ENCODE data around the gene LRRC28.
"Not testable (repeated sequence)": the region's sequence is repeated elsewhere in the genome, so short reads cannot be mapped to it uniquely, and the experiment has no call there.

Gene LRRC28

DNA sequence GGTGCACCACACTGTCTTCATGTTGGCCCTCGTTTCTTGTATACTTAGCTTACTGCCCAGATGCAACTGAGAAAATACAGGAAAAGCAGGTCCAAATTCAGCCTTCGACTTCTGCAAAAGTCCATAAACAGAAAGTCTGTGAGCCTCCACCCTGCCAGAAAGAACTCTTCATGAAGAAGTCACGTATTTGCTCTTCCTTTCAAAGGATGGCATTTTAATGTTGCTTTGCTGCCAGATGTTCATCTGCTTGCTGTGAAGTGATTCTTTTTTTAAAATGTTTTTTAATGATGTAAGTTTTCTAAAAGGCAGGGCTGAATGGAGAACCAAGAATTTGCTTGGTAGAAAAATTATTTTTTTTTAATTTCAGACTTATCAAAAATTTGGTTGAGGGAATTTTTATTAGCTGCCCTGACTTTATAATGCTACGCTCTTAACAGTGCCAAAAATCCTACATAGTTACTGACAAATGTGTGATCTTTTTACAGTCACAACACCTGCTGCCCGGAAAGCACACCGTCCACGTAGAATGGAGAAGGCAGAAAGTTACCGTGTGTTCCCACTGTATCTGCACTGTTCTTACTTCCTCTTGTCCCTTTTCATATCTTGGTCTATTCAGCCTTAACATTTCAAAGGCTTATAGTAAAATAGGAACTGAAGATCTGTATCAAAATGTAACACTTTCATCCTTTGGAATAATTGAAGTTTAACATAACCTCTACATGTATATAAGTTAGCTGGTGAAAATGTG is 136.3 kb downstream of the LRRC28 start:
- peaks cover 5% of the 10 kb centered on the region for H3K27me3 Mint-ChIP-seq
- H3K4me1 Mint-ChIP-seq (ENCODE audit: low read depth) = no peaks in the 10 kb centered on the region
- peaks cover 15% of the 10 kb centered on the region for H3K36me3 Mint-ChIP-seq (ENCODE audit: low read depth)
- H3K9me3 Mint-ChIP-seq = peaks cover 12% of the 10 kb centered on the region
- H3K4me3 Mint-ChIP-seq = no peak overlapping the region
- no peak overlapping the region for H3K27ac Mint-ChIP-seq
- intact Hi-C loops (cut with micrococcal nuclease) = no loop called here

DNA sequence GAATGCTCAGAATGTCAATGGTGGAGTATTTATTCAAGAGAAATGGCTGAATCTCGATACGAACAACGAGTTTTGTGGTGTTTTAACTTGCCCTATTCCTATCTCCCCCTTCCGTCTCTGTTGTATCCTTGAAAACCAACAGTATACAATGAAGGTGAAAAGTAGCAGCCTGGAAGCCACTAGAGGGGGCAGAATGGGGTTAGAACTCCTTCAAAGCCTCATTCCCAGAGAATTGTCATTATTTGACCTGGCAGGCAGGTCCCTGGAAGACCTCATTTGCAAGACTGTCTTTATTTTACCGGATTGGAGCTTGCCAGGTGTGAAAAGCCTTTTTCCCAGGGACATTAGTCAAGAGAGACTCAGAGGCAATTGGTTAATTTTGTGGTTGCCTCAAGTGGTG is 139.4 kb downstream of the LRRC28 start:
- H3K27me3 Mint-ChIP-seq = peaks cover 14% of the 10 kb centered on the region
- no peak overlapping the region for H3K27ac Mint-ChIP-seq
- no peaks in the 10 kb centered on the region for H3K4me1 Mint-ChIP-seq (ENCODE audit: low read depth)
- intact Hi-C loops (cut with micrococcal nuclease) = no loop called here
- peaks cover 13% of the 10 kb centered on the region for H3K9me3 Mint-ChIP-seq
- no peak overlapping the region for H3K4me3 Mint-ChIP-seq
- peaks cover 7% of the 10 kb centered on the region for H3K36me3 Mint-ChIP-seq (ENCODE audit: low read depth)

DNA sequence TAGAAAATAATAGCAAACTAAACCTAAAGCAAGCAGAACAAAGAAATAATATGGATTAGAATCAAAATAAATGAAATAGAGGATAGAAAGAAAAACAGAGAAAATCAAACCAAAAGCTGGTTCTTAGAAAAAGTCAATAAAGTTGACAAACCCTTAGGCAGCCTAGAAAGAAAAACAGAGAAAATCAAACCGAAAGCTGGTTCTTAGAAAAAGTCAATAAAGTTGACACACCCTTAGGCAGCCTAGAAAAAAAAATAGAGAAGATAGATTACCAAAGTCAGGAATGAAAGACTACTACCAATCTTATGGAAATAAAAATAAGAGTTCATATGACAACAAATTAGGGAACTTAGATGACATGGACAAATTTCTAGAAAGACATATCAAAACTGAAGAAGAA is 142.4 kb downstream of the LRRC28 start:
- Mint-ChIP-seq H3K4me3 (no peak overlapping the region), H3K36me3 (ENCODE audit: low read depth) (no peaks in the 10 kb centered on the region), H3K9me3 (peaks cover 13% of the 10 kb centered on the region), H3K27me3 (peaks cover 16% of the 10 kb centered on the region), H3K4me1 (ENCODE audit: low read depth) (no peaks in the 10 kb centered on the region), H3K27ac (no peak overlapping the region)
- intact Hi-C loops (cut with micrococcal nuclease) = no loop called here

DNA sequence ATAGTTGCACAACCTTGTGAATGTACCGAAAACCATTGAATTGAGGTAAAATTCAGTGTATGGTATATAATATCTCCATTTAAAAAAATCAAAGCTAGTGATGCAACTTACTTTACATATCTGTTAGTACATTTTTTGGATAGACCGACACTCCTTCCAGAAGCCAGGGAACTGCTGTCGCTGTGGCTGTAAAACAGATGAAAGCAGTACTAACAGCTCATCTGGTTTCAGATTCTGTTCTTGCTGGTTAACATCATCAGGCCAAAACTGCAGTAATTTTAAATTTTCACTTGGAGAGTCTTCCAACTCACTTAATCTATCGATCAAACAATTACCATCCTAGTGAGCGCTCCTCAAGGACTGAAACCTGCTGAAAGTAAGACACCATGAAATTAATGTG is 145.1 kb downstream of the LRRC28 start:
- no peak overlapping the region for H3K4me3 Mint-ChIP-seq
- no peaks in the 10 kb centered on the region for H3K36me3 Mint-ChIP-seq (ENCODE audit: low read depth)
- peaks cover 16% of the 10 kb centered on the region for H3K27me3 Mint-ChIP-seq
- peaks cover 13% of the 10 kb centered on the region for H3K9me3 Mint-ChIP-seq
- intact Hi-C loops (cut with micrococcal nuclease) = no loop called here
- peaks cover 5% of the 10 kb centered on the region for H3K4me1 Mint-ChIP-seq (ENCODE audit: low read depth)
- no peak overlapping the region for H3K27ac Mint-ChIP-seq

DNA sequence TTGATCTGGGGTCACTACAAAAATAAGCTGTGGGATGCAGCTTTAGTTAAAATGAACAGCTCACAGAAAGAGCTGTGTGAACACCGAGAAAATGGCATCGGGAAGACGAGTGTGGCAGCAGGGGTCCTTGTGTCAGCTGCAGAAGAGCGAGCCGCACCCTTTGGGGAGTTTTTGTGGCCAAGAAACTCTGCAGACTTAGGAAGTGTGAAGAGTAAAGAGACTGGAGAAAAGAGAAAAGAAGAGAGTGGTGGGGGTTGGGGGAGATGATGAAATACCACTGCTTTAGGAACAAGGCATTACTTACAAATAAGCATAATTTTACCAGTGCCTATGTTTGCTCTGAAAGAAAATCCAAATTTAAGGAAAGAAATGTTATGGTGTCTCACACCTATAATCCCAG is 147.8 kb downstream of the LRRC28 start:
- H3K4me1 Mint-ChIP-seq (ENCODE audit: low read depth) = peaks cover 22% of the 10 kb centered on the region

DNA sequence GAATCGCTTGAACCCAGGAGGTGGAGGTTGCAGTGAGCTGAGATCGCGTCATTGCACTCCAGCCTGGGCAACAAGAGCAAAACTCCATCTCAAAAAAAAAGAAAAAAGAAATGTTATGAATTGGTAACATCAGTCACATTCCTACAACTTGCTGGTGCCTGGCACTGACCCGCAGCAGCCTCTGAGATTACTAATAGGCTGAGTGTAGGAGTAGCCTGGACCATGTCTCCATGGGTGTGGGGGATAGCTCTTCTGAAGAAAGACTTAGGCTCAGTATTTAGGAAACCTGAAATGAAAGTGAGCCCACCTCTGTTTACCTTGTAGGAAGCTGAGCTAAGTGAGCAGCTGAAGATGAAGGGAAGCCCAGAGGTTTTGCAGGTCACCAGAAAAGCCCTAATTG is 148.3 kb downstream of the LRRC28 start:
- Mint-ChIP-seq H3K27me3 (peaks cover 2% of the 10 kb centered on the region), H3K4me3 (no peak overlapping the region), H3K27ac (no peak overlapping the region), H3K4me1 (ENCODE audit: low read depth) (peaks cover 23% of the 10 kb centered on the region), H3K9me3 (no peaks in the 10 kb centered on the region), H3K36me3 (ENCODE audit: low read depth) (no peaks in the 10 kb centered on the region)
- intact Hi-C loops (cut with micrococcal nuclease) = no loop called here

More for the DNA sequence above, 147.8 kb downstream of the LRRC28 start:
- Mint-ChIP-seq H3K4me3 (no peak overlapping the region), H3K9me3 (no peaks in the 10 kb centered on the region), H3K36me3 (ENCODE audit: low read depth) (no peaks in the 10 kb centered on the region), H3K27me3 (peaks cover 5% of the 10 kb centered on the region), H3K27ac (no peak overlapping the region)
- intact Hi-C loops (cut with micrococcal nuclease) = no loop called here

DNA sequence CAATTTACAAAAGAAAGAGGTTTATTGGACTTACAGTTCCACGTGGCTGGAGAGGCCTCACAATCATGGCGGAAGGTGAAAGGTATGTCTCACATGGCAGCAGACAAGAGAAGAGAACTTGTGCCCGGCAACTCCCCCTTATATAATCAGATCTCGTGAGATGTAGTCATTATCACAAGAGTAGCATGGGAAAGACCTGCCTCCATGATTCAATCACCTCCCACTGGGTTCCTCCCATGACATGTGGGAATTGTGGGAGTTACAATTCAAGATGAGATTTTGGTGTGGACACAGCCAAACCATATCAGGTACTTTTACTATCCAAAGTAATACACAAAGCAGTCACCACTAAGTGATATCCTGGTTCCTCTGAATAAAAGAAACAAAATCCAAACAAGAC is 149.9 kb downstream of the LRRC28 start:
- H3K36me3 Mint-ChIP-seq (ENCODE audit: low read depth); intact Hi-C loops (cut with micrococcal nuclease): not testable (repeated sequence)
- H3K4me1 Mint-ChIP-seq (ENCODE audit: low read depth) = peaks cover 23% of the 10 kb centered on the region

DNA sequence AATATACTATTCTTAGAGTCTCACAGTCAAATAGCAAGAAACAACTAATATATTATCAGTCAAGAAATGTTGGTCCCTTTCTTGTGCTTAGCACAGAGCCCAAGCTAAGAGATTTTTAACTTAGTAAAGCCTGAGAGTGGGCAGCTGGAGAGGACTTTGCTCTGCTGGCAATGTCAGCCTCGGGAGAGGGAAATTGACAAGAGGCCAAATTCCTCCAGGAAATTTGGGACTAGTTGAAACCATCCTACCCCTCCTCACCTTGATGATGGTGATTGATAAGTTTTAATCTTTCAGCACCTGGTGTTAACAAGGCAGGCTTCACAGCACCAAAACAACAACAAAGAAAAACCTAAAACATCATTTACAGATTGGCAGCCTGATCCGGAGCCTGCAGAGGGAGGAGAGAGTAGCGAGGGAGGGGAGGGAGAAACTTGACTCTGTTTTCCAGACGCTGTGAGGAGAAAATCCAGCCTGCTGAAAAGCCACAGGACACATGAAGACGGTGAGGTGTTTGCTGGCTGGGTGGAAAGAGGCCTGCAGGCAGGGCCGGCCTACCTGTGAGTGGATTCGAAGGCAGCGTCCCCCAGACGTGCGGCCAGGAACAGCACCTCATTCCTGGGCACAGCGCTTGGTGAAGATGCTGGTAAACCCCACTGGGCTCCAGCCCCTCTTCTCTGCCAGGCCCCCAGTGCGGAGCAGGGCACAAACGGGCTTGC is 150.9 kb downstream of the LRRC28 start:
- H3K4me3 Mint-ChIP-seq = no peak overlapping the region
- H3K9me3 Mint-ChIP-seq = no peaks in the 10 kb centered on the region
- peaks cover 3% of the 10 kb centered on the region for H3K27me3 Mint-ChIP-seq
- no peak overlapping the region for H3K27ac Mint-ChIP-seq
- H3K4me1 Mint-ChIP-seq (ENCODE audit: low read depth) = peaks cover 23% of the 10 kb centered on the region
- intact Hi-C loops (cut with micrococcal nuclease) = no loop called here
- no peaks in the 10 kb centered on the region for H3K36me3 Mint-ChIP-seq (ENCODE audit: low read depth)

More for the DNA sequence above, 149.9 kb downstream of the LRRC28 start:
- H3K9me3 Mint-ChIP-seq, H3K27me3 Mint-ChIP-seq, H3K4me3 Mint-ChIP-seq: not testable (repeated sequence)
- H3K27ac Mint-ChIP-seq = peak overlapping the region; percentile 23

DNA sequence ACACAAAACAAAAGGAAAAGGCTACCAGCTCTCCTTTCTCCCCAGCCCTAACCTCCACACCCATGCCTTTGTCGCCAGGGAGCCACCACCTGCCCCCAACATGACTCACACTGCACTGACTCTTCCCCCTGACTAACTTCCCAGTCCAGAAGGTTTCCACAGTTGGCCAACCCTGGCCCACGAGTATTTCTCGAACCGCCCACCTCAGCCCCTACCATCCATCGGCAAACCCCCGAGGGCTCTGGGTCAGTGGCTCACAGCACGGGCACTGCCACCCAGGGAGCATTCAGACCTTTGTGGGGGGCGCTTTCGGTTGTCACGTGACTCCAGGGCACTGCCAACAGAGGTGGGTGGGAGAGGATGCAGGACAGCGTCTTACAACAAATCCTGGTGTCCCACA is 152.3 kb downstream of the LRRC28 start:
- H3K9me3 Mint-ChIP-seq = no peaks in the 10 kb centered on the region
- H3K4me1 Mint-ChIP-seq (ENCODE audit: low read depth) = peaks cover 23% of the 10 kb centered on the region
- intact Hi-C loops (cut with micrococcal nuclease) = no loop called here
- peaks cover 3% of the 10 kb centered on the region for H3K27me3 Mint-ChIP-seq
- H3K27ac Mint-ChIP-seq = peak overlapping the region; percentile 2
- no peaks in the 10 kb centered on the region for H3K36me3 Mint-ChIP-seq (ENCODE audit: low read depth)
- H3K4me3 Mint-ChIP-seq = no peak overlapping the region

DNA sequence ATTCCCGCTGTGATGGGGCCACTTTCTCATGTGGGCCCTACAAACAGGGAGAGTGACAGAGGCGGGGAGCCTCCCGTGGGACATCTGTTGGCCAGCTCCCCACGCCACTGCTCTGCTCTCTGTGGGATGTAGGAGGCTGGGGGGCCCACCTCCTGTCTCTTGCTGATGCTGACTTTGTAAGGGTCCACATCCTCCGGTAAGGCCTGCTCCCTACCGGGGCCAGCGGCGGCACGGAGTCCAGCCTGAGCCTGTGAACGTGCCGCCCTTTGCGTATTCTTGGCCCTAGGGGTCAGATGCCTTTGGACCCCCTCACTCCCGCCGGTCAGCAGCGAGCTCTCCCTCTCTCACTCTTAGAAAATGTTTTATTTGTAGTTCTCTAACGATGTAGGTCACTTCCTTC is 153.2 kb downstream of the LRRC28 start:
- H3K4me1 Mint-ChIP-seq (ENCODE audit: low read depth) = peaks cover 18% of the 10 kb centered on the region
- intact Hi-C loops (cut with micrococcal nuclease) = no loop called here
- no peak overlapping the region for H3K4me3 Mint-ChIP-seq
- no peak overlapping the region for H3K27ac Mint-ChIP-seq
- H3K27me3 Mint-ChIP-seq = peaks cover 3% of the 10 kb centered on the region
- H3K36me3 Mint-ChIP-seq (ENCODE audit: low read depth) = no peaks in the 10 kb centered on the region
- no peaks in the 10 kb centered on the region for H3K9me3 Mint-ChIP-seq

DNA sequence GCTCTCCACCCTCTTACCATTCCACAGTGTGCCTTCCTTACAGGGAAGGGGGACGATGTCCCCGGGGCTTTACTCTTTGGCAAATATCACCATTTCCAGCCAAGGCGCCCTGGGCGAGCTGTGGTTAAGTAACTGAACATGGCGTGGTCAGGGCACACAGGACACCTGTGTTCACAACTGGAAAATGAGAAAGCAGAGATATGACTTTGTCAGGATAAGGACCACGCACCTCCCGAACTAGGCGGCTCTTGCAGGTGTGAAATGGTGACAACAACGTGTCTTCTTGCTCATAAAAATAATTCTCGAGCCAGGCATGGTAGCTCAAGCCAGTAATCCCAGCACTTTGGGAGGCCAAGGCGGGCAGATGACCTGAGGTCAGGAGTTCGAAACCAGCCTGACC is 154.8 kb downstream of the LRRC28 start:
- peaks cover 21% of the 10 kb centered on the region for H3K4me1 Mint-ChIP-seq (ENCODE audit: low read depth)
- no peaks in the 10 kb centered on the region for H3K36me3 Mint-ChIP-seq (ENCODE audit: low read depth)
- intact Hi-C loops (cut with micrococcal nuclease) = loop anchor here (5.0 kb wide), 1 partner anchor 296 kb away; no protein-coding TSS in a partner anchor
- no peak overlapping the region for H3K27ac Mint-ChIP-seq
- H3K27me3 Mint-ChIP-seq = peaks cover 3% of the 10 kb centered on the region
- no peak overlapping the region for H3K4me3 Mint-ChIP-seq
- H3K9me3 Mint-ChIP-seq = no peaks in the 10 kb centered on the region

DNA sequence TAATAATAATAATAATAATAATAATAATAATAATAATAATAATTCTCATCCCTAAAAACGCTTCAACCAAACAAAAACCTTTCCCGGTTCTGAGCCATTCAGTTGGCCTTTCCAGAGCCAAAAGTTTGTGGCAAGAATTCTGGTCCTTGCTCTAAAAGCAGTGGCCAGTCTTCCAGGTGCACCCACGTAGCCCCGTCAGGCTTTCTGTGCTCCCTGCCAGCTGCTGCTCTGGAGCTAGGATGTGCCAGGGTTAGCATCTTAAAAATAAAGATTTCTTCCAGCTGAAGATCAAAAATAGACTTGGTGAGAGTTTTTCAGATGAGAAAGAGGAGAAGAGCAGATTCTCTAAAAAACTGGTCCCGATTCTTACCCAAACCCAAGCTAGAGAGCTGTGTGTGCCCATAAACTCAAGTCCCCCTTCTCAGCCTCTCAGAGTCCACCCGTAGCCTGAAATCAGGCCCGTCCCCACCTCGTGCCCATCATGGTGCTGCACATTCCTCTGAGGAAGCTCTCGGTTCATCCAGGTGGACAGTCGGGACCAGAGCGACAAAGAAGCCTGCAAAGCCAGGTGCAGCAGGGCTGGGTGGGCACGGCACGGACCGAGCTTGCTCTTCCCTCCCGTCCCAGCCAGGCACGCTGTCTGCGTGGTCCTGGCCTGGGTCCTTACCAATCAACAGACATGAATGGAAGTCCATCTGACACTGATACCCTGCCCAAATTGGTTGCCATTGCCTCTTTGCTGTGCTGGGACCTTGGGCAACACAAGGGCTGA is 155.6 kb downstream of the LRRC28 start:
- Mint-ChIP-seq H3K27ac (no peak overlapping the region), H3K4me1 (ENCODE audit: low read depth) (peaks cover 21% of the 10 kb centered on the region), H3K36me3 (ENCODE audit: low read depth) (no peaks in the 10 kb centered on the region), H3K4me3 (no peak overlapping the region), H3K9me3 (no peaks in the 10 kb centered on the region), H3K27me3 (peaks cover 3% of the 10 kb centered on the region)
- intact Hi-C loops (cut with micrococcal nuclease) = loop anchor here (5.0 kb wide), 1 partner anchor 295 kb away; no protein-coding TSS in a partner anchor

DNA sequence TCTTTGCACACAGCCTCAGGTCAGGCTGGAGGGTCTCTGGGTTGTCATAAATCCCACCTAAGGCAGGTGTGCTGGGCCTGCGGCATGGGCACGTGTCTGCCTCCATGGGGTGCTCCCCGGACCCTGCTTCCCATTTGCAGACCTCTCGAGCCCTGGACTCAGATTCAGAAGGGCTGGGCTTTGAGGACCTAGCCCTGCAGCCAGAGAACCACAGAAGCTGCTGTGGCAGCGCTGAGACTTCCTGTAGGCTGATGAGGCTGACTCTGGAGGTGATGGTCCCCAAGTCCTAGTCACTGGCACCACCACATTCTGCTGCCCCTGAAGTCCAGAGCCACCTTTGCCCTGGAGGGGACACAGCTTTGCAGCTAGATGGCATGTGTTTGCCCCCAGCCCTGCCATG is 156.4 kb downstream of the LRRC28 start:
- Mint-ChIP-seq H3K4me3 (no peak overlapping the region), H3K36me3 (ENCODE audit: low read depth) (no peaks in the 10 kb centered on the region), H3K27me3 (peaks cover 3% of the 10 kb centered on the region), H3K9me3 (no peaks in the 10 kb centered on the region), H3K4me1 (ENCODE audit: low read depth) (peaks cover 20% of the 10 kb centered on the region), H3K27ac (no peak overlapping the region)
- intact Hi-C loops (cut with micrococcal nuclease) = loop anchor here (5.0 kb wide), 1 partner anchor 295 kb away; no protein-coding TSS in a partner anchor

All from dendritic cell treated with granulocyte-macrophage colony-stimulating factor and Interleukin-4, amounts not matched to agents 40 ng/mL and 50 ng/mL, for 4 days (primary cell).